HG03103 (cell line): ENCODE measurements around the gene PRDM2.

Source experiments
- ATAC-seq: cut with Tn5 transposase; IDR thresholded peaks from one replicate; pipeline ENCODE4 v1.9.1; 2021; ENCODE audit warnings: low read depth; ENCODE audit not compliant: unreplicated experiment

Gene PRDM2

GRCh38 chr1:13783551-13783950 lies 83.6 kb downstream of the PRDM2 start:
- ATAC-seq = no peak

DNA sequence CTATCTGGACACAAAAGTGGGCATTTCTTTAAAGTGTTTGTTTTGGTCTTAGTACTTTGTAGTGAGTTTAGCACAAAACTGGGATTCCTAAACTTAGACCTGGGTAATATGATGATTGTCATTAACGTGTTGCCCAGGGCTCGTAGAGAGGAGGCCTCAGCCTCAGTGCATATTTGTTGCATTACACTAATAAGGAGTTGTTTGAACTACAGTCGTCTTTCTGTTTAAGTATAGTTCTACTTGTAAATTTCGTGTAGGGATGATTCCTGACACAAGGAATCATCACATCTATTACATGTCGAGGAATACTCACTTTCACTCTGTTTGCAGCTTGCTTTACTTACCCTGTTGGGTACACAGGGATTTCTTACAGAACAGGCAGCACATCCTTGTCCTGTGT lies 85.0 kb downstream of the PRDM2 start:
- no peak for ATAC-seq

DNA sequence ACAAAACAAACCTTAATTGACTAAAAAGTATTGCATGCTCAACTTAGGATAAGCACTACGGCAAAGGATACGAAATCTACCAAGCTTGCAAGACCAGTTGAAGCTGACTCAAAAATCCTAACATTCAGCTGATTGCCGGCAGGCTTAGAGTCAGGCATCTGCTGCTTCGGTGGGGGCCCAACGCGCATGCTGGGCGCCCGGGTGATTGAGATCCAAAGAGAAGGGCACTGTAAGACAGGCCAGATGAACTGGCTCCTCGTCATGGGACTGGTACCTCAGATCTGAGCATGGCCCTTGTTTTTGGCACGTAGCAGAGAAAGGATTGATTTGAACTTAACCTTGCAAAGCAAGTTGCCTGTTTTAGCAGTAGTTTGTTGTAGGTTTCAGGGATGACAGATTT lies 86.6 kb downstream of the PRDM2 start:
- no peak for ATAC-seq

DNA sequence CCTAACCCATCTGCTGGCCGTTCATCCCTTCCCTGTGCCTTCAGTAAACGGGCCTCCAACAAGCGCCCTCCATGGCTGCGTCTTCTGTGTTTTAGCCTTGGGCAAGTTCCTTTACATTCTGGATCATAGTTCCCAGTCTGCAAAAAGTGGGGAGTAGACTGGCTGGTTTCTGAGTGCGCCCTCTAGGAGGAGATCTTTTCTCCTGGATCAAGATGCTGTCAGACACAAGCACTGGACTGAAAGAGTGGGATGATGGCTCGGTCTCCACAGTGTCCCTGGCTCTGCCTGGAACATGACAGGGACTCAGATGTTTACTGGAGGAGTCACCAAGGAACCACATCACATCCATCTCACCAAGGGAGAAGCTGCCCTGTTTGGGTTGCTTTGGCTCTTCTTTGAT lies 88.8 kb downstream of the PRDM2 start:
- no peak for ATAC-seq

DNA sequence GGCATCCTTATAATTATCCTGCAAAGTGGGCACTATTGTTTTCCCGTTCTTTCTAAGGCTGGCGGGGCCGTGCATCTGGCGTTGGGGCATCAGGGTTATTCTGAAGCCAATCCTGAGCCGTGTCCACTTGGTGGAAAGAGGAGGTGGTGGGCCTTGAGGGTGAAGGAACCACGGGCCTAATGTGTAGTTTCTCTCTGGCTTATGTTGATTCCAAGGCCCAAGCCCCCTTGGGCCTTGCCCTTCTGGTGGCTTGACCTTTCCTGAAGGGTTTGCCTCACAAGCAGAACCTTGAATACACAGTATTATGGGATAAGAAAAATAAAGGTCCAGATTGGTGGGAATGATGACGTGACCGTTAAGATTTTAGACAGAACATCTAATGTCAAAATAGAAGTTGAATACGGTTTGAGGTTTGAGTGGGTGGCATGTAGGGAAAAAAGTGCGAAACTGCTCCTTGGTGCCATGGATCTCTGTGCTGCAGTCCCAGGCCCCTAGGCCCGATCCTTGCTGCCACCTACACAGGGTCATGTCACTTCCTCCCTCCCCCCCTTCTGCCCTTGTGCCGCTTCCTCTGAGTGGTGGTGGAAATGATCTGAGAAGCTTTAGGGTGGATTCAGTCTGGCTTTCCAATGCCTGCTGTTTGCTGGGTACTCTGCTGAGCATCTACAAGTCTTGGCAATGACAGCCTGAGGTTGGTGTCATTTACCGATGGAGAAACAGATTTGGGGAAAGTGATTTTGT lies 90.5 kb downstream of the PRDM2 start:
- ATAC-seq = no peak

DNA sequence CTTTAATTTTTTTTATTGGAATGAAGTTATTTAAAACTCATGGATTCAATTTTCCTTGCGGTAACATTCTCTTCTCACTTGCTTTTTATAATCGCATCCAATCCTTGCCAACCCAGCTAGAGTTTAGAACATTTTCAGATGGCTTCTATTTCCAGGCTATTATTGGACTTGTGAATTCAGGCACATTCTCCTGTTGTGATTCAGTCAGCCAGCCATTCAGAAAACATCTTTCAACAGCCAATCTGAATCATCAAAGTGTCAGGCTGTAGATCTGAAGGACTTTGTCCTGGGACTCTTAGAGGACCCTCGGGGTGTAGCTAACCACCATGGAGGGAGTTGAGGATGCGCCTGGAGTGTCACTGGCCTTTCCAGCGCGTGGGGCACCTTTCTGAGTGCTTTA lies 92.4 kb downstream of the PRDM2 start:
- ATAC-seq = no peak

- no peak for ATAC-seq
These were observed 93.2 kb downstream of the PRDM2 start for GRCh38 chr1:13793088-13793730.

GRCh38 chr1:13794231-13795187 lies 94.5 kb downstream of the PRDM2 start:
- ATAC-seq = no peak

- ATAC-seq = no peak
These were observed 97.4 kb downstream of the PRDM2 start for GRCh38 chr1:13797397-13797796.

GRCh38 chr1:13798120-13798519 lies 98.1 kb downstream of the PRDM2 start:
- ATAC-seq = no peak

- no peak for ATAC-seq
These were observed 99.7 kb downstream of the PRDM2 start for GRCh38 chr1:13799502-13800283.

DNA sequence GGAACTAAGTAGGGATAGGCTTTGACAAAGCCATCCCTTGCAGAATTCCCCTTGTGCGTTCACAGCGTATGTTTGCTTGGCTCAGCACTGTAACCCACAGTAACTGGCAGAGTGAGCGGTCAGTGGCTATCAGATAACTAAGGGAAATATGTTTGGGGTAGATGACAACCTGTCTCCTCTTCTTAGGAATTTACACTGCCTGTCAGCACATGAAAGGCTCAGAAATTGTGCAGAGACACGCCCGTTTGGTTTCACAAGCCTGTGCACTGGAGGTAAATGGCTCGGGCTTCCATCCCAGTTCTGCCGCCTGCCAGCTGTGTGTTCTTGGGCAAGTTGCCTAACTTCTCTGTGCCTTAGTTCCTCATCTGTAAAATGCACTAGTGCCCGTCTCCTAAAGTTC lies 101.2 kb downstream of the PRDM2 start:
- no peak for ATAC-seq

- ATAC-seq = no peak
These were observed 101.9 kb downstream of the PRDM2 start for GRCh38 chr1:13801655-13802486.

DNA sequence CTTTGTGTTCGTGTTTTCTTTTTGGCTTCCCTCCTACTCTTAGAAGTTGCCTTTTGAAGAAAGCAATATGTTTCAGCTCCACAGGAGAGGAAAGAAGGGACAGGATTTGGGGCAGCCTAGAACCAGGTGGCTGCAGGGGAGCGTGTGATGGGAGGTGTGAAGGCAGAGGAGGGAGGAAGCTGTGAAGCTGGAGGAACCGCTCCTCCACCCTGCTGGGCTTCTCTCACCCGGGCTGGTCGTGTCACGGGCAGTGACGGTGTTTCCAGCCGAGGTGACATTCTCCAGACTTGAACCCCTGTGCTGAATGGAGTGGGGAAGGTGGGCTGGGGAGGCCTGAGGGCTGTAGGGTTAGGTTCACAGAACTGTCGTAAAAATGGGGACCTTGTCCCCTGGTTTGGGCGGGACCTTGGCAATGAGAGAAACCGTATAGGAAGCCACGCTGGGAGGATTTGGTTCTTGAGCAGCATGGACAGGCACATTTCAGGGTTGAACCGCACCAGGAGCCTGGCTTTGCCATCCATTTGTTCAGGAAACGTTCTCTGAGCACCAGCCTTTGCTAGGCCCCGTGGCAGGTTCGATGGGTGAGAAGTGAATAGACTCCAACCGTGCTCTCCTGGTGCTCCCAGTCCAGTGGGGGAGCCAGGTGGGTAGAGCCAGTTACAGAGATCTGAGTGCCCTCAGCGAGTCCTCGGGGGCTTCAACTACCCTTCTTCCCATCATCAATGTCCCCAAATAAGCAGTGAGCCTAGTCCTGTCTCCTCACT lies 103.0 kb downstream of the PRDM2 start:
- ATAC-seq = no peak

DNA sequence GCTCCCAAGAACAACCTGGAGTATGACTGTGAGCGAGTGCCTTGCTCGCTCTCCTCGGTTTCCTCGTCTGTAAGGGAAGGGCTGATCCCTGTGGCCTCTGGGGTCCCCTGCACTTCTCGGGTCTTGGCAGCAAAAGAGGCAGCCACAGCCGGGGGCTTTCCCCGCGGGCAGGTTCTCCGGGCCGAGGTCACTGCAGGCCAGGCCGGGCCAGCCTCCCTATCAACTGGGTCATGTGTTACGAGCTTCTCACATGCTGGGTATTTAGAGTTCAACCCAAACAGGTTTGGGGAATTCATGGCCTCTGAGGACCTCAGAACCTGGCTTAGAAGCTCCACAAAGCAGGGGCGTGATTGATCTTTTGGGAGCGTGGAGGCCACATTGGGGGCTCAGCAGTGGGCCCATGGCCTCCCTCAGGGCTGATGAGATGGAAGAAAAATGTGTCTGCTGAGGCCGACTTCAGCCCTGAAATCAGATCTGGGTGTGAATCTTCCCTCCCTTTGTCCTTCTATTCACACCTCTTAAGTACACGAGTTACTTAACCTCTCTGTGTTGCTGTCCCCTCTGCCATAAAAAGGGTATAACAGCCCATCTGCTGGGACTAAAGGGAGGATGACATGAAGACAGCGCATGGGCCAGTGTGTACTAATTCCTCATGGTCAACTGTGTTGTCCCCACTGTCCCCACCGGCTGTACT lies 103.7 kb downstream of the PRDM2 start:
- ATAC-seq = no peak

GRCh38 chr1:13804240-13804633 lies 104.2 kb downstream of the PRDM2 start:
- no peak for ATAC-seq

DNA sequence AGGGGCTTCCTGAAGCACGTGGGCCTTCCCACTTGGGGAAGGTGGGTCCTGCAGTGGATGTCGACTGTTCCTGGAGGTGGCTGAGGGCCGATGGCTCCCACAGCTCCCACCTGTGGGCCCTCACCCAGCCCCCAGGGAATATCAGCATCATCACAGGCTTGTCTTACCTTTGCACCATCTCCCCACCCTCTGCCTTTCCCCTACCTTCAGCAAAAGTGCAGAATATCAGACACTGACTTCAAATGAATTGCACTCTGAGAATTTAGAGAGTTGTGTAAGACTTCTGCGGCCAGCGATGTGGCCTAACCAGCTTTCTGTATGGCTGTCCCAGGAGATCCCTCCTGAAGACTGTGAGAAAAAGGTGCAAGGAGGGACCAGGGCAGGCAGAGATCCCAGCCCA lies 105.4 kb downstream of the PRDM2 start:
- no peak for ATAC-seq

DNA sequence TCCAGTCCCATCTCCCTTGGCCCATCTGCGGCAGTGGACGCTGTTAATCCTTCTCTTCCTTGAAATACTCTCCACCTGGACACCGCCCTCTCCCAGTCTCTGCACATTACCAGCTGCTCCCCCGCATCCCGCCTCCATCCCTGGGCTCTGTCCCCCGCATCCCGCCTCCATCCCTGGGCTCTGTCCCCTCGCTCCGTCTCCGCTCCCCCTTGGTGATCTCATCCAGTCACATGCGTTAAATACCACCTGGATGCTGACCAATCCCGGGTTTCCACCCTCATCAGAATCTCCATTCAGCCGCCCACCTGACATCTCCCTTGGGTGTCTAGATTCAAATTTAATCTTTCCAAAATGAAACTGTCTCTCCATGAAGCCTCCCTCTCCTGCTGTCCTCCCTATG lies 106.1 kb downstream of the PRDM2 start:
- no peak for ATAC-seq
